Globus pallidus (tissue), 1 donor: ENCODE measurements around the gene MFAP2.
"Not testable (repeated sequence)": the region's sequence is repeated elsewhere in the genome, so short reads cannot be mapped to it uniquely, and the experiment has no call there.

Experiments
- DNase-seq: peaks from one replicate; pipeline ENCODE4 v3.0.0-alpha.2; 2015; ENCODE audit warnings: low spot score

The MFAP2 gene

DNA sequence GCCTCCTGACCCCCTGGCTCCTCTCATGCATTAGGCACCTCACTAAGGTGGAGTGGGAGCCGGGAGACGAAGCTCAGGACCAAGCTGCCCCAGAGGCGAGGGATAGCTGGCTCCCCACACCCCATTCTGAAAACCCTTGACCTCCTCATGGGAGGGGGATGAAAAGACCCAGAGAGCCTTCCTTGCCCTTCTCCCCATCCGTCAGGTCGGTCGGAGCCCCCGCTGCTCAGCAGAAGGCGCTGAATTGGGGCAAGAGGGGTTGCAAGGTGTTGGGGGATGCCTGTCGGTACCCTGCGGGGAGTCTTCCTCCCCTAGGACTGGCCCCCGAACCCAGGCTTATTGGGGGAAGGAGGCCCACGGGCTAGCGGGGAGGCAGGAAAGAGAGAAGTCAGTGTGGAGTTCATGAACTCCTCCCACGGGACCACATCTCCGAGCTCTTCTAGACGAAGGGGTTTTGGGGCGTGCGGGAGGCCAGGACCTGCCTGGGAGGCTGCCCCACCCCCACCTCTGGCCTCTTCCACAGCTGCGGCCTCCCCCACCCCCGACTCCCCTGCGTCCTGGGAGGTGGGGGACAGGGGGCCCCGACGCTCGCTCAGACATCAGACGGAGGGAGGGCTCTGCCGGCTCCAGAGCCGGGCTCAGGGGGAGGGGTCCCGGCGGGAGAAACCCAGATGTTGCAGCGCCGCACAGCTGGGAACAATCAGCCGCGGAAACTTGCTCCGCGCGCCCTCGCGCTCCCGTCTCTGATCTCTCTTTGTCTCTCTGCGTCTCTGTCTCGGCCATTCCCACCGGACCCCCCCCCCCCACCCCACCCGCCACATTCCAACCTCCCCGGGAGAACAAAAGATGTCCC lies 719 bp downstream of the MFAP2 start:
- DNase-seq: no peak

DNA sequence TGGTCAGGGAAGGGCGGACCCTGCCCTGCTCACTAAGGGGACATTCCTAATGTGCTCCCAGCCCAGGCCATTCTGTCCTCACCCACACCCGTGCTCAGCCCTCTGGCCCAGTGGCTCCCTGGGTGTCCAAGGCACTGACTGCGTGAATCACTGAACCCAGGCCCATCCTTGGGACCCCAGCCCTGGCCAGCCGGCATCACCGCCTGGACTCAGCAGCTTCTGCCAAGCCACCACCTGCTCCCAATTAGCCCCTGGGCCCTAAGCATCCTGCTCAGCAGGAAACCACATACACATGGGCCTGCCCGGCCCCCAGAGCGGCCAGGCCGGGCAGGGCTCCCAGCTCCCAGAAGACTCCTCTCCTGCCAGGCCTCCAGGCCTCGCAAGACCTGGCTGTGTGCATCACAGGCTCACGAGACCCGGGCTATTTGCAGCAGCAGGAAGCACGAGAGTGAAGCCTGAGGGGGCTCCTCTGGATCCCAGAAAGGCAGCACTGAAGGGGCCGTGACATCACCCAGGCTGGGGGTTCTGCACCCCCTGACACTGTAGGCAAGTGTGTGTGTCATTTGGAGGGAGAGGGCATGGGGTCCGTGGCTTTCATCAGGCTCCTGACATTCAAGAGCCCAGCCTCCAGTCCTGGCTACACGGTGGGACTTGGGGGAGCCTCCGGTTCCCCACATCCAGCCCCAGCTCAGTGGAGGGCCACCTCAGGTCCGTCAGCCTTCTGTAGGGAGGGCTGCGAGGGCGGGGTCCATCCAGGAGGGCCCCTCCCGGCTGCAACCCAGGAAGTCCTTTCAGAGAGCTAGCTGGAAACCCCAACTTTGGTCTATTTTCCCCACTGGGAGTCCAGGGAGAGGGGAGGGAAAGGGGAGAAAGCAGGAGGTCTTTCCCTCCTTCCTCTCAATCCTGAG lies 1.6 kb downstream of the MFAP2 start:
- DNase-seq: no peak

DNA sequence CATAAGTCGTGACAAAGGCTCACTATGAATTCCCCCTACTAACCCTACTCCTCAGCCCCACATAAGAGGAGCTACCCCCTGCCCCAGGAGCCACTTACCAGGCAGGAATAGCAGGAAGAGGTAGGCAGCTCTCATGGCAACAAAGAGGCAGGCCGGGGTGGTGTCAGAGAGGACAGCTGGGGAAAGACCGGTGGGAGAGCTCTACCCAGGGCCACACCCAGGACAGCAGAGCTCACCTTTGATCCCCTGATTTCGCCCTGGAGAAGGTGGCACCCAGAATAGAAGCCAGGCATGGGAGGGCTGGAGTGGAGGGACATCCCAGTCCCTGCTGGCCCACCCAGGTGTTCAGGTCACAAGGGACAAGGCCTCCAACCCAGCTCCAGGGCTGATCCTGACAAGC lies 2.3 kb downstream of the MFAP2 start:
- DNase-seq: no peak

DNA sequence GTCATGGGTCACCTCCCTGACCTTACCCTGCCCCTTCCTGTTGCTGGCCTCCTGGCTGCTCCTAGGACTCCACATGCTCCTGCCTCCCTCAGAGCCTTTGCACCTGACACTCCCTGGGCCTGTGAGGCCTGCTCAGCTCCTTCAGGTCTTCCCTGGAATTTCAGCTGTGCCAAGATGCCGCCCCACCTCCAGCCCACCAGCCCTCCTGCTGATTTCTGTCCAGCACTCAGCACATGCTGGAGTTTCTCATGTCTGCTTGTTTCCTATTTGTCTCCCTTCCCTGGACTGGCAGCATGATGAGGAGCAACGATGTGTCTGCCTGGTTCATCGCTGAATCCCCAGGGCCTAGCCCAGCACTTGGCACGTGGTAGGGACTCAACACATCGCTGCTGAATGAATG lies 3.0 kb downstream of the MFAP2 start:
- DNase-seq: no peak

DNA sequence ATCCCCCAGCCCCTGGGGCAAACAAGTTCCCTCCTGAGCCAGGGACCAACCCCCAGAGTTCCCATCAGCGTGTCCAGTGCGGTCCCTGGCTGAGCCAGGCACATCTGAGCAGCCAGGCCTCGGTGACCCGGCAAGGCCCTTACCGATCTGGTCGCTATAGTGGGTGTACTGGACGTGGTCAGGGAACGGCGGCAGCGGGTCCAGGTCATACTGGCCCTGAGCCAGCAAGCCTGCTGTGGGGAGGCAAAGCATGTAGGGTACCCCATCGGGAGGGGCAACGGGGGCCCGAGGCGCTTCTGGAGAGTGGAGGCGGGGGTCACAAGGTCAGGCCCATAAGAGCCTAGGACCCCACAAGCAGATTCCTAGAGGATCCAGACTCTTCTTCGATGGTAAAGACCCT lies 3.5 kb downstream of the MFAP2 start:
- DNase-seq: no peak

DNA sequence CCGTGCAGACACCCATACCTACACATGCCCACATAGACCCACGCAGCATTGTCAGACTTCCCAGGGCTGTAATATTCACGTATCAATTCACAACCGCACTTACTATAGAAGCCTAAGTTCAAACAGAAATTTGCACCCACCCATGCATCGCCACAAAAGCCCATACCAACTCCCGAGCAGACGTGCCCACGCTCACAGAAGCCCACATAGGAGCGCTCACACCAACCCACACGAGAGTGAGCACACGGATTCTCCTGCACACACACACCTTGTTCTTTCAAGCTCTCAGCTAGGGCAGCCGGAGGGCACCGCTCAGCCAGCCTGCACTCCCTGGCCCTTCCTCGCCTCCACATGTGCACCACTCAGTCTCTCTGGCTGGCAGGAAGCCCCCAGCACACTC lies 4.6 kb downstream of the MFAP2 start:
- no peak for DNase-seq

DNA sequence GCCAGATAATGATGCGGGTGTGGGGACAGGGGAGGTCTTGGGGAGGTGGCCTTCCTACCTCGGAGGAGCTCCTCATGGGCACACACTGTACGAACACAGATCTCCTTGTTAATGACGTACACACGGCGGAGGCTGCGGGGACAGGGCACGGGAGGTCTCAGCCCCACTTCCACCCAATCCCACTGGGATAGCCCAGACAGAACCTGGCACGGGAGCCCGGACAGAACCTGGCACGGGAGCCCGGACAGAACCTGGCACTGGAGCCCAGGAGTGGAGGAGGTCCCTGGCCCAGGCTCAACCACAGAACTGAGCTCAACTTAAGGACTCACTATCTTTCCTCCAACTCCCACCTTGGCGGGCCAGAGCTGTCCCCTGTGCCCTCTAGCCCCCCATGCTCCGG lies 5.2 kb downstream of the MFAP2 start:
- no peak for DNase-seq

DNA sequence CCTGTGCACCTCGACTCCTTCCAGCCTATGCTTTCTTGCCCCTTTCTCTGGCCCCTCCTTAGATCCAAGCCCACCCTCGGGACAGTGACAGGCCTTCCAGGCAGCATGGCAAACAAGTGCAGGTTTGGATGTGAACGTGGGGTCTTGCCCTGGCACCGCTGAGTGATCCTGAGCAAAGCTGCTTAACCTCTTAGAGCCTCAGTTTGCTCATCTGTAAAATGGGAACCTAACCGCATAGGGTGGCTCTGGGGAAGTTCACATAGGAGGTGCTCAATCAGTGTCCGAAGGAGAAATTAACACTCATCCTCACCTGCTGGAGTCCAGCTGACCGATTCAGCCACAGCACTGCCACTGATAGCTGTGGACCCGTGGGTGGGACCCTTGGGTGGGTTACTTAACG lies 7.2 kb downstream of the MFAP2 start:
- no peak for DNase-seq

DNA sequence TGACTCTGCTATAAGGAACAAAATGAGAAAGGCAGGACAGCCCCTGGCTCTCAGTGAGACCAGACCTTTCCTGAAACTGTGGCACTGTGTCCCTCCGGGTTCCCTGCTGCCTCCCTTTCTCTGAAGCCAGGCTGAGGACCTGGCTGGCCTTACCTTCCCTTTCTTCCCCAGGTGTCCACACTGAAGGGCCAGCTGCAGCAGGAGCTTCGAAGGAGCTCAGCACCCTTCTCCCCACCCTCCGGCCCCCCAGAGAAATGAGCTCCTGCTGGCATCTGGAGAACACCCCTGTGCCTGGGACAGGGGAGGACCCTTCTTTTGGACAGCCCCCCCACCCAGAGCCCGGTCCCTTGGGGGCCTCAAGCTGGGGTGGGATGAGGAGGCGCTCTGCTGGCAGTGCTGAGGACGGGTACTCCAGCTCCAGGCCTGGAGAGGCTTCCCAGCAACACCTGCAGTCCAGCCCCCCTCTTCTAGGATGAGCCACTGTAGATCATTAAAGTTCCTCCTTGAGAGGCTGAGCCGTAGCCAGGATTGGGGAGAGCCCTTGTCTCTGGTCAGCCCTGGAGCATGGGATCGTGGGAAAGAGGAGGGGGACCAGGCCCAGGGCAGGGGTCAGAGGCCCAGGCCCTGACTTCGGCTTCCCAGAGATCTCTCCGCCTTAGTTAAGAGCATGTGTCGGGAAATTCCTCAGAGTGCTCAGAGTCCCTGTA lies 8.1 kb downstream of the MFAP2 start:
- DNase-seq: no peak

DNA sequence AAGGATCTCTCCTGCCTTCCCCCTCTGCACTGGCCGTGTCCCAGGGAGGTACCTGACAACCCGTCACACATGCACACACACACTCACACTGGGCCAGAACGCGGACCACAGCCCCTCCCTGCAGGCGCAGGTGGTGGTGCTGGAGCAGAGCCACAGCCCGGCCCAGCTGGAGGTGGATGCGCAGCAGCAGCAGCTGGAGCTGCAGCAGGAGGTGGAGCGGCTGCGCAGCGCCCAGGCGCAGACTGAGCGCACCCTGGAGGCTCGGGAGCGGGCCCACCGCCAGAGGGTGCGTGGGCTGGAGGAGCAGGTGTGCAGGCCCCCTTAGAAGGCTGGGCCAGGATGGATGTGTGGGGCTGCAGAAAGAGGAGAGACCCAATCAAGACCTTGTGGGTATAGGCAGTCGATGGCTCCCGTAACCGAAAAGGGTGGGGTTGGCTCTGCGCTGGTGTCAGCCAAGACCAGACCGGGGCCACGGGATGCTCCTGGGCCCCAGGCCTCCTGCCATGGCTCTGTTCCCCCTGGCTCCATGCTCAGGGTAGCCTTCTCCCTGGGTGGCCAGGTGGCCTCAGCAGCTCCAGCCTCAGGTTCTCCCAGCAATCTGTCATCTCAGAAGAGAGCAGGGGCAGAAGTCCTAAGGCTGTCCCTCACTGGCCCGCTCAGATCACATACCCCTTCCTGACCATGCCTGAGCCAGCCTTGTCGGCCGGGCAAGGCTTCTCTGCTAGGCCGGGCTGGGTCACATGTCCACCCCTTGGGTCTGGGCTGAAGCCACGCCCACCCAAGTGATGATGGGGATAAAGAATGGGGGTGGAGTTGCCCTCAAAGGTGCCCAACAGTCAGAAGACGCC lies 8.9 kb downstream of the MFAP2 start:
- no peak for DNase-seq

DNA sequence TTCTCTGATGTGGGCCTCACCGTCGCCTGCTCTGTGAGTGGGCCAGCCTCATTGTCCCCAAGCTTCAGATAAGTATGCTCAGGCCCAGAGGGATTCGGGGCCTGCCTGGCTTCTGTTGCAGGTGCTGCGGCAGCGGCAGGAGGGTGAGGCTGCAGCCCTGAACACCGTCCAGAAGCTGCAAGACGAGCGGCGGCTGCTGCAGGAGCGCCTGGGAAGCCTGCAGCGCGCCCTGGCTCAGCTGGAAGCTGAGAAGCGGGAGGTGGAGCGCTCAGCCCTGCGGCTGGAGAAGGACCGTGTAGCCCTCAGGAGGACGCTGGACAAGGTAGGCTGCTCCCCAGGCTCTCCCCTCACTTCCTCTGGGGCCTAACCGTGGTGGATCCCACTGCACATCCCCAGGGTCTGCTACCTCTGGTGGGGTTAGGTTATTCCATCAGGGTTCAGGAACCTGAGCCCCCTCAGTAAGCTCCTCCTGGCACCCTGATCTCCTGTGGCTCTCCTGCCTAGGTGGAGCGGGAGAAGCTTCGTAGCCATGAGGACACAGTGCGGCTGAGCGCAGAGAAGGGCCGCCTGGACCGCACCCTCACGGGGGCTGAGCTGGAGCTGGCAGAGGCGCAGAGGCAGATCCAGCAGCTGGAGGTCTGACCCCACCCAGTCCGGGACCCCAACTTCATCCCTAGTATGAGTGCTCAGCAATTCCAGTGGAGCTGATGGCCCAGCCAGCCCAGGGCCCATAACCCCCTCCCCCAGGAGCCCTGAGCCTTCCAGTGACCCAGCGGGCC lies 10.1 kb downstream of the MFAP2 start:
- DNase-seq: no peak

DNA sequence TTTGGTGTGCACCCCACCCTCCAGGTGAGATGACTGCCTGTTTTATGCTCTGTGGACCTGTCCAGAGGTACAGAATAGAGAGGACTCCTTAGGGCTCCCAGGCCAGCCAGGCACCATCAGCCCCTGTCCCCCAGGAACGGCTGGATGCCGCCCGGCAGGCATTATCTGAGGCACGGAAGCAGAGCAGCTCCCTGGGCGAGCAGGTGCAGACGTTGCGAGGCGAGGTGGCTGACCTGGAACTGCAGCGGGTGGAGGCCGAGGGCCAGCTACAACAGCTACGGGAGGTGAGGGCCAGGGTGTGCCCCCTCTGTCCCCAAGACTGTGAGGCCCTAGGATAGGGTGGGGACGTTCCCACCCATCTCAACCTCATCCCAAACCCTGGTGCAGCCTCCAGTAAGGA lies 10.8 kb downstream of the MFAP2 start:
- no peak for DNase-seq

DNA sequence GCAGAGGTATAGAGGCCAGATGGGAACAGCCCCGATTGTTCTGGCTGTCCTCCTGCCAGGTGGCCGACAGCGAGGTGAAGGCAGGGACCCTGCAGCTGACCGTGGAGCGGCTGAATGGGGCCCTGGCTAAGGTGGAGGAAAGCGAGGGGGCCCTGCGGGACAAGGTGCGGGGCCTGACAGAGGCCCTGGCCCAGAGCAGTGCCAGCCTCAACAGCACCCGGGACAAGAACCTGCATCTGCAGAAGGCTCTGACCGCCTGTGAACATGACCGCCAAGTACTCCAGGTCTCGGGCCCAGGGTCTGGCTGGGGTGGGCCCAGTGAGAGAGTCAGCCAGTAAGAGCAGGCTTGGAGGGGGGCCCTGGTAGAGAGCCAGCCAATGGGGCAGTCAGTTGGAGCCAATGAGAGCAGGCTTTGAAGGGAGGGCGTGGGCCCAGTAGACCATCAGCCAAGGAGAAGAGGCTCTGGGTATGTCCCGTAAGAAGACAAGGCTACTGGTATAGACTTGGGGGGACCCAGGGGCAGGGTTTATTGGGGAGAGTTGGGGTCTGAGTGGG lies 11.3 kb downstream of the MFAP2 start:
- DNase-seq: no peak

DNA sequence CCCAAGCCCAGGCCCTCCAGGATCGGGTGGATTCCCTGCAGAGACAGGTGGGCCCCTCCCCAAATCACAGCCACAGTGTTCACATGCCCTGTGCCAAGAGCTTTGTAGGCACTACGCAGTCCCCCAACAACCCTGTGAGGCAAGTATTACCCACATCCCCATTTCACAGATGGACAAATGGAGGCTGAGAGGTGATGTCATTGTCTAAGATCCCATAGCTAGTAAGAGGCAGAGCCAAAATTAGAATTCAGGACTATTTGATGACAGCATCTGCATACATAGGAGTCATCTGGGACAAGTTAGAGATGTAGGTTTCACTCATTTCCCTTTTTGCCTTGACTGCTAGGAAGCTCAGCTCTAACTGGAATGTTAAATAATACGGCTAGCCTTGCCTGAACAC lies 12.0 kb downstream of the MFAP2 start:
- DNase-seq: no peak

DNA sequence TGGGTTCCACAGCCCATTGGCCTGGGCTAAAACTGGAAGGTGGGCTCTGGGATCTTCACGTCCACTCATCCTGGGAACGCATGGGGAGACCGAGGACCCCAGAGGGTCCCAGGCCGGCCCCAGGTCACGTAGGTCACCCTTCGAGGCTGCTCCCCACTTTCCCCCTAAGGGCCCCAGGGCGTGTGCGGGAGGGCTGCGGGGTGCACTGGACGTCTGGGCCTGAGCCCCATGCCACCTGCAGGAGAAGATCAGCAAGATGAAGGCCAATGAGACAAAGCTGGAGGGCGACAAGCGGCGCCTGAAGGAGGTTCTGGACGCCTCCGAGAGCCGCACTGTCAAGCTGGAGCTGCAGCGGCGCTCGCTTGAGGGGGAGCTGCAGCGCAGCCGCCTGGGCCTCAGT lies 12.5 kb downstream of the MFAP2 start:
- no peak for DNase-seq

DNA sequence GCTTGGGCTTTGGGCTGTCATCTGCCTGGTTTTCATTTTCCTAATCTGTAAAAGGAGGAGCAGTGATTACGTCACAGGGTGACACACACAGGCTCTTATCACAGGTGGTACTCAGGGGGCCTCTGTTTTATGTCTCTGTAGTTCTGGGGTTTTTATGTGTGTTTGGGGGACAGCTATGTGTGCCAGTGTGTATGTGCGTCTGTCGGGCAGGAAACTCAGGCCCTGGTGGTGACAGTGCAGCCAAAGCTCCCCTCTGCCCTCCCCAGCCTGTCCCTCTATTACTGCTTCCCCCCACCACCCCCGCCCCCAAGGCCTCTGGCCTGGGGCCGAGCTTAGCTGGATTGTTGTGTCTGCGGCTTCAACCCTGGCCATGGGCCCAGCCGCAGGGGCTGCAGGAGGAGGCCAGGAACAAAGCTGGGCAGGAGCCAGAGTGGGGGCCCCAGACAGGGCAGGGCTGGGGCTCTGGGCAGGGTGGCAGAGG lies 13.3 kb downstream of the MFAP2 start:
- DNase-seq: peak; percentile 53

DNA sequence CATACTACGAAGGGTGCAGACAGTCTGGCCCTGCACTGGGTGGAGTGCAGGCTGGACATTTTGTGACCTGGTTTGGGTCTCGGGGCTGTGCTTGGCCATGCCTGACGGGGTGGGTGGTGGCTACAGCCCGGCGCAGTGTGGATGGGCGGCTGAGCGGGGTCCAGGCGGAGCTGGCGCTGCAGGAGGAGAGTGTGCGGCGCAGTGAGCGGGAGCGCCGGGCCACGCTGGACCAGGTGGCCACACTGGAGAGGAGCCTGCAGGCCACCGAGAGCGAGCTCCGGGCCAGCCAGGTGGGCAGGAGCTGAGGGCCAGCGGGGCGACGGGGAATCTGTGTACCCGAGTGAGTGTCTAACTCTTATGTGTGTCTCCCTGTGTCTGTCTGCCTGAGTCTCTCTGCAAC lies 14.1 kb downstream of the MFAP2 start:
- DNase-seq: no peak

DNA sequence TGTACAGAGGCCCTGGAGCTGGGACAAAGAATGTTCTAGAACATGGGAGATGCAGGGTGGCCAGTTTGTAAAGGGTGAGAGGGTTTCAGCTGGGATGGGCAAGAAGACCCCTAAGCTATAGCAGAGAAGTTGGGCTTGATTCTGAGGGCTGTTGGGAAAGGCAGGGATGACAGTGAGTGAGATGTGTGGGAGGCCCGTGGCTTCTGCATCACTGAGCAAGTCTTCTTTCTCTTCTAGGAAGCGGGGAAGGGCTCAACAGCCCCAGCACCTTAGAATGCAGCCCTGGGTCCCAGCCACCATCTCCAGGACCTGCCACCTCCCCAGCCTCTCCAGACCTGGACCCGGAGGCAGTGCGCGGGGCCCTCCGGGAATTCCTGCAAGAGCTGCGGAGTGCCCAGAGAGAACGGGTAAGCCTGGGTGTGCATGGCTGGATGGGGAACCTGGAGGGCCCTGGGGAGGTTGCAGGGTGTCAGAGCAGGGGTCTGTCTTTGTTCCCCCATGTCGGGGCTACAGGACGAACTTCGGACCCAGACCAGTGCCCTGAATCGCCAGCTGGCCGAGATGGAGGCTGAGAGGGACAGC lies 14.8 kb downstream of the MFAP2 start:
- no peak for DNase-seq

DNA sequence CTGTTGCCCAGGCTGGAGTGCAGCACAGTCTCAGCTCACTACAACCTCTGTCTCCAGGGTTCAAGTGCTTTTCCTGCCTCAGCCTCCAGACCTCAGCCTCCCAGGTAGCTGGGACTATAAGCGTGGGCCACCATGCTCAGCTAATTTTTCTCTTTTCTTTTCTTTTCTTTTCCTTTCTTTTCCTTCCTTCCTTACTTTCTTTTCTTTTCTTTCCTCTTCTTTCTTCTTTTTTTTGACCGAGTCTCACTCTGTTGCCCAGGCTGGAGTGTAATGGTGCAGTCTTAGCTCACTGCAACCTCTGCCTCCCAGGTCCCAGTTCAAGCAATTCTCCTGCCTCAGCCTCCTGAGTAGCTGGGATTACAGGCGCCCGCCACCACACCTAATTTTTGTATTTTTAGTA lies 16.3 kb downstream of the MFAP2 start:
- not testable (repeated sequence) for DNase-seq
